C4-2B (cell line): Measurements from ENCODE around the gene CBLN1.

Source experiments
- H3K27ac ChIP-seq: fragments of 450-650 bp; 2 replicates; pipeline ENCODE4 v1.5.1; 2017
- ZFX ChIP-seq: fragments of 450-650 bp; IDR thresholded peaks from 2 replicates; pipeline ENCODE4 v1.6.1; 2017
- TF ChIP-seq, protein P1 (sequence below): fragments of 450-650 bp; conservative IDR thresholded peaks from 2 replicates; pipeline ENCODE4 v1.5.1; 2017; ENCODE audit warnings: mild to moderate bottlenecking

The CBLN1 gene

DNA sequence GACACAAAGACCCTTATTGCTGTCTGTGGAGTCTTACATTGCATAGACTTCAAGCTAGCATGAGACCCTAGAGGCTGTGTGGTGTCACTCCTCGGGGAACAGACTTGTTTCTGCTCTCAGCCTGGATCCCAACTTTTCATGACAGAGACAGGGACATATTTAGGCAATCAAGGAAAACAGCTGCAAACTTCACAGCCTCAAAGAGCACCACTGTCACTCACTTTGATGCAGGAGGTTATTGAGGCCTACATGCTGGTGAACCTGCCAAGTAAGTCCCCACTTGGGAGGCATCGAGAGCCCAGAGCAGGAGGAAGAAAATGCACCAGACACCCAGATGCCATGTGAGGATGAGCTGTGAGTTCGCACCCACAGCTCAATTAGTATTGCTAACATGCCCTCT, 10.3 kb downstream of the CBLN1 start:
- TF ChIP-seq, protein P1, sequence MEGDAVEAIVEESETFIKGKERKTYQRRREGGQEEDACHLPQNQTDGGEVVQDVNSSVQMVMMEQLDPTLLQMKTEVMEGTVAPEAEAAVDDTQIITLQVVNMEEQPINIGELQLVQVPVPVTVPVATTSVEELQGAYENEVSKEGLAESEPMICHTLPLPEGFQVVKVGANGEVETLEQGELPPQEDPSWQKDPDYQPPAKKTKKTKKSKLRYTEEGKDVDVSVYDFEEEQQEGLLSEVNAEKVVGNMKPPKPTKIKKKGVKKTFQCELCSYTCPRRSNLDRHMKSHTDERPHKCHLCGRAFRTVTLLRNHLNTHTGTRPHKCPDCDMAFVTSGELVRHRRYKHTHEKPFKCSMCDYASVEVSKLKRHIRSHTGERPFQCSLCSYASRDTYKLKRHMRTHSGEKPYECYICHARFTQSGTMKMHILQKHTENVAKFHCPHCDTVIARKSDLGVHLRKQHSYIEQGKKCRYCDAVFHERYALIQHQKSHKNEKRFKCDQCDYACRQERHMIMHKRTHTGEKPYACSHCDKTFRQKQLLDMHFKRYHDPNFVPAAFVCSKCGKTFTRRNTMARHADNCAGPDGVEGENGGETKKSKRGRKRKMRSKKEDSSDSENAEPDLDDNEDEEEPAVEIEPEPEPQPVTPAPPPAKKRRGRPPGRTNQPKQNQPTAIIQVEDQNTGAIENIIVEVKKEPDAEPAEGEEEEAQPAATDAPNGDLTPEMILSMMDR, result no peak

DNA sequence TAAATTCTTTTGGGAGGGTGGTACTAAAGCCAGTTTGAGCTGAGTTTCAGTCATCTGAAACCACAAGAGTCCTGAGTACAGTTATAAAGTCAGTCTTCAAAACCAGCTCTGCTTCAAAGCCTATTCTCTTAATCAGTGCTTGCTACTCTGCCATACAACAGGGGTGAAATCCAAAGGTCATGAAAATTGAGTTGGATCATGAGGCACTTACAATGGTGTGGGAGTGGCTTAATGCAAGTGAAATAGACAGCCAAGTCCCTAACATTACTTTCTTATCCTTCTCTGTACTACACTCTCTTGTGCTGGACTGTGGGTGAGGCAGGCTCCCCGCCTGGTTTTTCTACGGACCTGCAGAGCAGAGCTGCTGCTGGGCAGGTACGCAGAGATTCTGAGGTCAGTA, 12.4 kb downstream of the CBLN1 start:
- TF ChIP-seq ZFX, result no peak
- TF ChIP-seq, protein P1, result no peak
- no peak overlapping the region for H3K27ac ChIP-seq

More for the DNA sequence above, 10.3 kb downstream of the CBLN1 start:
- H3K27ac ChIP-seq, result no peak overlapping the region

DNA sequence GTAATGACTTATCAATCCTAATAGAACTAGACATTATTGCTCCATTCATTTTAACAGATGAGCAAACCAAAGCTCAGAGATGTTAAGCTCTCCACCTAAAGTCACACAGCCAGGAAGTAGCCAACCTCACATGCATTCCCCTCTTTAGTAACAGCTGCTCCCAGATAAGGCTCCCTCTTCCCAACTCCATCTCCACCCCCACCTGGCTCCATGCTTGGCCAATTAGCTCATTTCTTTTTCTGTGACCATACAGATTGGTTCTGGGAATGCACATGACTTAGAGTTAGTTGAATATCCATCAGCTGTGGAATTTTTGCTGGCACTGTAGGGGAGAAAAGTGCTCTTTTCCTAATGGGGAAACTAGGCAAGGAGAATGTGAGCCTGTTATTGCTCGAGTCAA, 13.0 kb downstream of the CBLN1 start:
- TF ChIP-seq ZFX, result no peak
- TF ChIP-seq, protein P1, result no peak
- H3K27ac ChIP-seq, result no peak overlapping the region

DNA sequence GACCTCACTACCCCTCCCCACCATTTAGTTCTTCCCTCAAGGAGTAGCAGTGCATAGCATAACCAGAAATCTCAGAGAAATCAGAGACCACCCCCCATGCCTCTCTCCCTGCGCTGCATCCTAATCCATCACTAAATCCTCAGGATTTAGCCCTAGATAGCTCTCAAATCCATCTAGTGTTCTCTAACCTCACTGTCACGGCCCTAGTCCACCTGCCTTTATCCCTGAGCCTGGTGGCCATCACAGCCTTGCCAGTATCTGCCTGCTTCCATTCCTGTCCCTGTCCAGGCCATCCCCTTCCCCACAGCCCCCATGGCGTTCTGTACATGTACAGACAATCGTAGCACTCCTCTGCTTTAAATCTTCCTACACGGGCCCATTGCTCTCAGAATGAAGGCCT, 19.1 kb downstream of the CBLN1 start:
- H3K27ac ChIP-seq, result no peak overlapping the region
- TF ChIP-seq, protein P1, result no peak
- TF ChIP-seq ZFX, result no peak

DNA sequence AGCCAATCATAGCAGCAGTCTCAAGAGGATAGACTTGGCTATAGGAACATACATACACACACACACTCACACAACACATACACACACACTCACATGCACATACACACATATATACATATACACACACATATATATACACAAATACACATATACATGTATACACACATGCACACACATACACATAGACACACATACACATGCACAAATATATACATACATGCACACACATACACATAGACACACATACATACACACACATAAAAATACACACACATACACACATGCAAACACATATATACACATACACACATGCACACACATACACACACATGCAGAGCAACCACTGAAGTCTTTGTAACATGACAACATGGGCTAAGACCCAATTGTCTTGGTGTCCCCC, 19.7 kb downstream of the CBLN1 start:
- no peak overlapping the region for H3K27ac ChIP-seq
- no peak for TF ChIP-seq ZFX
- TF ChIP-seq, protein P1, result no peak

DNA sequence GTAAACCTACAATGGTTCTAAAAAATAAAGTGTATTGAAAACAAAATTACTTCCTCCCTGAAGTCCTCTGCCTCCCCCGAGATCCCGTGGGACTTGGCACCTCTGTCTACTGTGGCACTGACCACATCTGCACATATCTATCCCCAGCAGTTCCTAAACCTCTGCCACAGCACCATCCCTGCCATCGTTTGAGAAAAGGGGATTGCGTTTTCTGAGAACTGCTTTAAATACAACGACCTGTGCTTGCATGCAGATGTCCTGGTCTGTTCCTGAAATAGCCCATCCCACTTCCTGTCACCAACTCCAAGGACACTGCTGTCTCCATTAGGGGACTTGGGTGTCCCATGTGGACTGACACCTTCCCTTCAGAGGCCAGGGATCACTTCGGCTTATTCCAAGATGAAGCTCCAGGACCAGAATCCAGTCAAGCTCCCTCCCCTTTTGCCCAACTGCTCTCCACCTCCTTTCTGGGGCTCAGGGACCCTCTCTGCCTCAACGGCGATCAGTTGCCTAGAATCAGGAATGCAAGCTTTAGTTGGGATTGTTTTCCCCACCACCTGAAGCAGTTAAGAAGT, 20.6 kb downstream of the CBLN1 start:
- TF ChIP-seq, protein P1, result no peak
- no peak for TF ChIP-seq ZFX
- no peak overlapping the region for H3K27ac ChIP-seq

DNA sequence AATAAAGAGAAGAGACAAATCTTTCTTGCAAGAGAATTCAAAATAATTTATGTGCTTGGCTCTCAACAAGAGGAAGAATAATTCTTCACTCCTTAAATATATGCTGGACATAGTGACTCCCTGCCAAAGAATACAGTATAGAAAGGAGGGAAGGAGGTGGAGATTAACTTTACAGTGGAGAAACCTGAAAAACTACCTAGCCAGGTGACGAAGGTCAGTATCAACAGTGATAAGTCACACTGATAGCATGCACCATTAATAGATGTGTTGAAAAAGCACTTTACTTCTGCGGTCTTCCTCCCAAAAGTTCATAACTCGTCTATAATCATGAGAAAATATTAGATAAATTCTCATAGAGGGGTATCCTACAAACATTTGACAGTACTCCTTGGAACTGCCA, 21.4 kb downstream of the CBLN1 start:
- H3K27ac ChIP-seq, result no peak overlapping the region
- TF ChIP-seq, protein P1, result no peak
- no peak for TF ChIP-seq ZFX
